ENCODE results near the gene HMGCL.
A peak's percentile ranks its signal among the peaks of the same experiment; 100 is the strongest.
"Not testable (repeated sequence)": the region's sequence is repeated elsewhere in the genome, so short reads cannot be mapped to it uniquely, and the experiment has no call there.

The HMGCL gene

DNA sequence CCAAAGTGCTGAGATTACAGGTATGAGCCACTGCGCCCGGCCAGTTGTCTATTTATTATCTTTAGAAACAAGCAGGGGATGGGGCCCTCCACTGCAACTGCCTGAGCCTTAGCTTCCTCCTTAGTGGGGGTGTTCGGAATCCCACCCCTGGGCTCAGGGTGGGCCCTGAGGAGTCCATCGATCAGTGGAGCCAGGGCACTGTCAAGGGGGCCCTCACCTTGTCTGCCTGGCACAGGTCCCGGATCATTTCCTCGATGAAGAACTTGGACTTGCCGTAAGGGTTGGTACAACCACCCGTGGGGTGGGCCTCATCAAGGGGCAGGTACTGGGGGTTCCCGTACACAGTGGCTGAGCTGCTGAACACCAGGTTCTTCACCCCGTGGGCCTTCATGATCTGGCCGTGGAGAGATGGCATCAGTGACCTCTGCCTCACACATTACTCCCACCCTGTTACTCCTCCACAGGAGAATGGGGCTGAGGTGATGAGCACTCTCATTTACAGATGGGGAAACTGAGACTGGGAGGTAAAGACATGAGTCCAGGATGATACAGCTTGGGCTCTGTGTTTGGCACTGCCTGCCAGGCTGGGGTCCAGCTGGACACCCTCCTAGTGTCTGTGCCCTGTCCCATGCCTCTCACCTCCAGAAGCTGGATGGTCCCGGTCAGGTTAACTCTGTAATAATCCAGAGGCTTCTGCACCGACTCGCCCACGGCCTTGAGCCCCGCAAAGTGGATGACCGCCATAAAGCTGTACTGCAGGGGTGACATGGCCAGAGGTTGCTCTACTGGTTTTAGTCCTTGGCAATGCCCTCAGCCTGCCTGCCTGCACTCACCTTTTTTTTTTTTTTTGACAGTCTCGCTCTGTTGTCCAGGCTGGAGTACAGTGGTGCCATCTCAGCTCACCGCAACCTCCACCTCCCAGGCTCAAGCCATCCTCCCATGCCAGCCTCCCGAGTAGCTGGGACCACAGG lies 27.5 kb downstream of the HMGCL start:
- DNase-seq = no peak

DNA sequence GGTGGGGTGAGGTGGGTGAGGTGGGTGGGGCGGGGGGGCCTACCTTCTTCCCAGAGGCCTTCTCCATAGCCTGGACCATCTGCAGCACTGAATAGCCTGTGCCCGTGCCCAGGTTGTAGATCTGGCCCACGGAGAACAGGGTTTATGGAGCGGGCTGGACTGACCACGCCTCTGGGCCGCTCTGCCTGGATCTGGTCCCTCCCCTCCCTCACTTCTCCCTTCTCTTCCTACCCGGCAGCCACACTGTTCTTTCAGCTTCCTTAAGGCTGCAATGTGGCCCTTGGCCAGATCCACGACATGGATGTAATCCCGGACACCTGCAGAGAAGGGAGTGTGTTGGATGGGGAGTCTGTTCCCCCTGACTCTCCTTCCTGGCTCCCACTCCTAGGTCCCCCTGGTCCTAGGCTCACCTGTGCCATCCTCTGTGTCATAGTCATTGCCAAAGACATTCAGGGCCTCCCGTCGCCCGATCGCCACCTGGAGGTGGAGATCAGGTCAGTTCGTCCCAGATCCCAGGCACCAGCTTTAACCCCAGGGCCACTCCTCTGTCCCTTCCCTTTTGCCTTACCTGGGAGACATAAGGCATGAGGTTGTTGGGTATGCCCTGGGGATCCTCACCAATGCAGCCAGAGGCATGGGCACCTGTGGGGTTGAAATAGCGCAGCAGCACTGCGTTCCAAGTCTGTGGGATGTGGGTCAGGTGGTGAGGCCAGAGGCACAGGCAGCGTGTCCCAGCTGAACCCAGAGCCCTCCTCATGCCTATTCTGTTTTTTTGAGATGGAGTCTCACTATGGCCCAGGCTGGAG lies 28.6 kb downstream of the HMGCL start:
- DNase-seq = no peak

DNA sequence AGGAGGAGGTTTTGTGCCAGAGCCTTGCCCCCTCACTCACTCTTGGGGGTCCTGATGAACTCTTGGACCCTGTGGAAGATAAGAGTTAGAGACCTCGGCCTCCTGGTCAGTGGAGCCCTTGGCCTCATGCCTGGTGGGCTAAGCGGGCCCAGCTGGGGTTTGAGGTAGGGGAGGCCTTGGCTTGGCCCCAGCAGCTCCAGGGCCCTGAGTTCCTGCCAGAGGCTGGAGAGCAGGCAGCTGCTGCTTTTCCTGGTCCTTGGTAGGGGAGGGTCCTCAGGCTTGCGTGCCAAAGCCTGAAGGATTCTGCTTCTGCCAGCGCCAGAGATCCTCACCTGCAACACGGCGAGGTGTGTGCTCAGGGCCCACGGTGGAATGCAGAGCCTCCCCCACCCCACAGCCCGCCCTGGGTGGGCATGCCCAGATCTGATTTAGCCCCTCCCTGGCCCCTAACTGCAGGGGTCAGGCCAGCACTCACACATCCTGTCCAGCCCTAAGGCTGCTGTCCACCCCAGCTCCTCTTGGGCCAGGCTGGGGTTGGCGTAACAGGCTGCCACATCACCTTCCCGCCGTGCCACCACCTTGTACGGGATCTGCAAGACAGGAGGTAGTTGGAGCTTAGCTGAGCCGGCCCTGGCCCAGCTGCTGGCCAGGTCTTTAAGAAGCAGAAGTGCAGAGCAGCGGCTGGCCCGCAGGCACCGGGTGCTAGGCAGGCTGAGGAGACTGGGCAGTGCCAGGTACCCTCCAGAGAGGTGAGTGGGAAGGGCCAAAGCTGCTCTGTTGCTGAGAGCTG lies 29.4 kb downstream of the HMGCL start:
- DNase-seq = no peak

DNA sequence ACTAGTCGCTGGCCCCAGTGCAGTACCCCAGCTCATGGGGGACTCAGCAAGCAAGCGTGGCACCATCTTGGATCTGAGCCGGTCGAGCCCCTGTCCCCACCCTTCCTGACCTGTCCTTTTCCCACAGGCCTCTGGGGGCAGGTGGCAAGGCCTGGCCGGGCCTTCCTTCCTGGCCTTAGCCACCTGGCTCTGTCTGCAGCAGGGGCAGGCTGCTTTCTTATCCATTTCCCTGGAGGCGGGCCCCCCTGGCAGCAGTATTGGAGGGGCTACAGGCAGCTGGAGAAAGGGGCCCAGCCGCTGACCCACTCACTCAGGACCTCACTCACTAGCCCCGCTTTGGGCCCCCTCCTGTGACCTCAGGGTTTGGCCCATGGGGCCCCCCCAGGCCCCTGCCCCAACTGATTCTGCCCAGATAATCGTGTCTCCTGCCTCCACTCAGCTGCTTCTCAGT lies 30.5 kb downstream of the HMGCL start:
- DNase-seq = not testable (repeated sequence)

DNA sequence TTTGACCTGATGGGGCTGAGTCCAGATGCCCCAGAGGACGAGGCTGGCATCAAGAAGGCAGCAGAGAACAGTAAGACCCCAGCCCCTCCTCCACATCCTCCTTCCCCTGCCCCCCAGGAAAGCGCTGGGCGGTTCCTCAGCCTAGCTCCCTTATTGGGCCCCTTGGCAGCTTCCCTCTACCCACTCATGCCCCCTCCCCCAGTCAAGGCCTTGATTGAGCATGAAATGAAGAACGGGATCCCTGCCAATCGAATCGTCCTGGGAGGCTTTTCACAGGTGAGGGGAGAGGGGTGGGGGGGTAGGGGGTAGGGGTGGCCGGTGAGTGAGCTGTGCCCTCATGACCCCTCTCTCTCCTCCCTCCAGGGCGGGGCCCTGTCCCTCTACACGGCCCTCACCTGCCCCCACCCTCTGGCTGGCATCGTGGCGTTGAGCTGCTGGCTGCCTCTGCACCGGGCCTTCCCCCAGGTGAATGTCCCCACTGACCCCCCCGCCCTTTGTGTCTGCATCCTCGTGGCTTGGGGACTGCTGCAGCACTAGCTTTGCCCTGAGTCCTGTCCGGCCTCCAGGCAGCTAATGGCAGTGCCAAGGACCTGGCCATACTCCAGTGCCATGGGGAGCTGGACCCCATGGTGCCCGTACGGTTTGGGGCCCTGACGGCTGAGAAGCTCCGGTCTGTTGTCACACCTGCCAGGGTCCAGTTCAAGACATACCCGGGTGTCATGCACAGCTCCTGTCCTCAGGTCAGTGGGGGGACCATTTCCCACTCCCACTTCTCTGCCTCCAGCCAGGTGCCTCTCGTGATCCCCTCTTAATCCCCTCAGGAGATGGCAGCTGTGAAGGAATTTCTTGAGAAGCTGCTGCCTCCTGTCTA lies 31.1 kb downstream of the HMGCL start:
- no peak for DNase-seq

DNA sequence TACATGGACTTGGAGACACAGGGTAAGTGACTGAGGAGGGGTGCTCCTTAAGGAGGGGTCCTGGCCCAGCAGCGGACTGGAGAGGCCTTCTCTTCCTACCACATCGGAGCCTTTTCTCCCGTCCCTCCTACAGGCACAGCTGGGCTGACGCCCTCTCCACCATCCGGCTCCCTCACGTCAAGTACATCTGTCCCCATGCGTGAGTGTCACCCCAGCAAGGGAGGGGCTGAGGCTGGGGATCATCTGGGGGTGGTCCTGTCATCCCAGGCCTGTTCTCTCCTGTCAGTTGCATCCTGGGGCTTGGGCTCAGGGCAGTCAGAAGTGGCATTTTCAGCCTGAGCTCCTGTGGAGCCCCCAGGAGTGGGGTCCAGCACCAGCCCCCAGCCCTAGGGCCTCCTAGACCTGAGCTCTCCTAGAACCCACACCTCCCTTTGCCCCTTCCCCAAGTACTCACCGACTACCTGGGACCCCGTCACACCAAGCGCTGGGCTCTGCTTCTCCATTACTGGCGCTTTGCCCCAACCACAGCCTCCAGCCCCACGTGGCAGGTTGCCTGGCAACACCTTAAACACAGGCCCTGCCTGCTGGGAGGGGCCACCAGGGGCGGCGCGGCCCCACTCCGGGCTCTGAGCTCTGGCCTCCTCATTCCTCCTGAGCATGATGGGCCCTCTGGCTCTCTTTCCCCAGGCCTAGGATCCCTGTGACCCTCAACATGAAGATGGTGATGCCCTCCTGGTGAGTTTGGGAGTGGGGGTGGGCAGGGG lies 32.0 kb downstream of the HMGCL start:
- peak in 1 of 5 donors; percentile 43 for DNase-seq

DNA sequence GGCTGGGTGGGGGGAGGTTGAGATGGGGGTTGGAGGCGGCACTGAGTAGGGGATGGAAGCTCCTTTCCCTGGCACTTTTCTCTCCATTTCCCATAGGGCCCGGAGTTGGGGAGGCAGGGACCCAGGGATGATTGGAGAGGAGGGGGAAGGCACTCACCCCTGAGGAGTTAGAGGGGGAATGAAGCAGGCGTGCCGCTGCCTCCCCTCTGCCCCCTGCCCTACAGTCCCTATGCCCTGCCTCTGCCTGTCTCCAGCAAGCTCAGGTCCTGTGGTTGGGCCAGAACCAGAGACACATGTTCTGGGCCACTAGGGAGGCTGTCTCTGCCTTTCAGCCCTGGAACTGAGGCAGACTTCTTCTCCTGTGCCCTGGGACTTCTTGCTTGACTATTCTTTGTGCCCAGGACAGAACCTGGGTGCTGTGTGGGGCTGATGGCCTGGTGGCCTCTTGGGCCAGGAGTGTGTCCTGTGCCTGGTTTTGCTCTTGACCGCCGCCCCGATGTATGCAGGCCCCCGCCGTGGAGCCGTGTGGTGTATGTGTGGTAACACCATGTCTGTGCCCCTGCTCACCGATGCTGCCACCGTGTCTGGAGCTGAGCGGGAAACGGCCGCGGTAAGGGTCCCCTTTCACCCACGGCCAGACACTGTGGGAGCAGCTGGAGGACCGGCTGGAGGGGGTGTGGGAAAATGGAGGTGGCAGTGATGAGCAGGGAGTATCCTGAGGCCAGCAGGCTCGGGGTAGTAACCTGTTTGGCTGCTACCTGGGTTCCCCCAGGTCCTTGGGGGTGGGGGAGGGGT lies 32.9 kb downstream of the HMGCL start:
- no peak for DNase-seq

DNA sequence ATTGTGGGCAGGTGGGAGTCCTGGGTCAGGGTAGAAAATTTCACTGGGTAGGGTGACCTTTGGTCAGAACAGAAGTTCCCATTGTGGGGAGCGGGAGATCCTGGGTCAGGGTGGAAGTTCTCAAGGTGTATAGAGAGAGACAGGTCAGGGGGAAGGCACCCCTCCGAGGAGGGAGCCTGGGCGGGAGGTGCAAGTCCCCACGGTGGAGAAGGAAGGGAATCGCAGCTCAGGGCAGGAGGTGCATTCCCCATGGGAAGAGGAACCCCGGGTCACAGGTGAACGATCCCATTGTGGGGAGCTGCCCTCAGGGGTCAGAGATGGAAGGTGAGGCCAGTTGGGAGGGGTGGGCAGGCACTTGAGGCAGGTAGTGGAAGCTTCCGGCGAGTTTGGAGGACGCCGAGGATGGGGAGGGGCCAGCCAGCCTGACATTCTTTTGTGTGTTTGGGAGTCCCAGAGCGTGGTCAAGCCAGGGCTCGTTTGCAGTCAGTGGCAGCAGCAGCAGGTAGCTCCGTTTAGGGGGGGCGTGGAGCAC lies 33.6 kb downstream of the HMGCL start:
- DNase-seq = no peak

DNA sequence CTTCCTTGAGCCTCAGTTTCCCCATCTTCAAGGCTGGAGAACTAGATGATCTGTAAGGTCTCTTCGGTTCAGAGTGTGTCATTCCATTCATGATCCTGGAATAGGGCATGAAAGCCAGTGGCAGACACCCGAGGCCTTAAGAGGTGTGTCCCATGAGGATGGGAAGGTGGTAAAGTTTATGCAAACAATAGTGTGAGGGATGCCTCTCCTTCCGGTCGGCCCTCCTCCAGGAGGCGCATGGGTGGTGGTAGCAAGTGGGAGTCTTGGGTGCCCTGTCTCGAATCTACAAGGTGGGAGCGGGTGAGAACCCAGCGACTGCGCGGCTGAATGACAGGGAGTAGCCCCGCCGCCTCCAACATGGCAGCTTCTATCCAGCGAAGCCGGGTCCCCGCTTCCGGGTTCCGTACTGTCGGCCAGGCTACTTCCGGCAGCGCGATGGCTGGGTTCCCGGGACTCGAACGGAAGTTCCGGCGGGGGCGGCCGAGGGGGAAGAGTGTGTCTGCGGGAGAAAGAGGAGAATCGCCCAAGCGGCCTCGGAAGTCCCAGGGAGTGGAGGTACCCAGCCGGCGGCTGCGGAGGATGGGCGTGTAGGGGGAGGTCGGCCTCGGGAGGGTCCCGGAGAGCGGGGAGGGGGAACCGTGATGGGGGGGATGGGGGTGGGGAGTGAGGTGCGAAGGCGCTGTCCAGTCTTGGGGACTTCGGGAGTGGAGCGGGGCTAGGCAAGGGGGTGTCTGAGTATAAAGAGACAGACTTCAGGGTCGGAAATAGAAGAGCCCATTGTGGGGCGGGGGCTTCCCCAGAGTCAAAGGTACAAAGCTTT lies 34.3 kb downstream of the HMGCL start, which contains the start of gene LYPLA2:
Gene LYPLA2, plus strand, starts transcription at position 450 of the 820 bp plus-strand sequence. CDS start 1,538 bp downstream, outside the sequence.
- peak; percentile 74 to 87 (median 81) for DNase-seq

DNA sequence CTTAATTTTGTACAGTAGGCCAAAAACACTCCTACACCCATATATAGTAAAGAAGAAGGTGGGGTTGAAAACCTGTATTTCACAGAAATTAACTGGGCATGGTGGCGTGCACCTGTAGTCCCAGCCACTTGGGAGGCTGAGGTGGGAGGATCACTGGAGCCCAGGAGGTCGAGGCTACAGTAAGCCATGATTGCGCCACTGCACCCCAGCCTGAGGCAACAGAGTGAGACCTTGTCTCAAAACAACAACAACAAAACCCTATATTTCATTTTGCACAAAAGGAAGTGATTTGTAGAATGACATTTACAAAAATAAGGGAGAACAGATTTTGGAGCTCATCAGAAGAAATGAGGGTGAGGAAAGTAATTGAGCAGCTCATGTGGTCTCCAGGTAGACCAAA lies 36.5 kb downstream of the HMGCL start:
- DNase-seq = no peak

DNA sequence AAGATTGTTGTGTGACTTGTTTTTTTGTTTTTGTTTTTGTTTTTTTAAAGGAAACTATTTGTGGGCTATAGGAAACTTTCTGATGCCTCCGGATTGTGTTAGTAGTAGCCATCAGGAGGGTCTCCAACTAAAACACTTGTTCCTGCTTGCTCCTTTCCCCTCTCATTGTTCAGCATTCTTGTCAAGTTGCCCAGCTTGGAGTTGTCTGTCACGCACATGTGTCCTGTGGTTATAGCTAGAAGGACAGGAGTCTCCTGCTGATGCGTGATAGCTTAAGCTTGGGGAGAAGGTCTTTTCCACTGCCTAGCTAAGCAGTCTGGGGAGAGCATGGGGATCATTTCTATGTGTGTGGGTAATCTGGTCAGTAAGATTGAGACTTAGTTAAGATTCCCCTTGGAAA lies 37.5 kb downstream of the HMGCL start:
- no peak for DNase-seq

DNA sequence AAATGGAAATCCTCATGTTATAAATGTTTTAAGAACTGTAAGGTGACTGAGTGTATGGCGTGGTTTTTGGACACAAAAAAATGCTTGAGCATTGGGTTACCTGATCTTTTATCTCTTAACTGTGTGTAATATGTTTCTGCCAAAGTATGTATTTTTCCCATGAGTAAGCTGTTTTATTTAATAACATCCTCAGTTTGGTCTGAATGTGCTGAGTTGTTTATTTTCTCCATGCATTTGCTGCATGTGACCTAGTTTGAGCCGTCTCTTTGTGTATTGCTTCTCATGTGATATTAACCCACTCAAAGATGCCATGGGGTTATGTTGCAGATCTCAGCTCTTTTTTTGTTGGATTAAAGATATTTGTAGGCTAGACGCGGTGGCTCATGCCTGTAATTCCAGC lies 40.4 kb downstream of the HMGCL start:
- DNase-seq = no peak

DNA sequence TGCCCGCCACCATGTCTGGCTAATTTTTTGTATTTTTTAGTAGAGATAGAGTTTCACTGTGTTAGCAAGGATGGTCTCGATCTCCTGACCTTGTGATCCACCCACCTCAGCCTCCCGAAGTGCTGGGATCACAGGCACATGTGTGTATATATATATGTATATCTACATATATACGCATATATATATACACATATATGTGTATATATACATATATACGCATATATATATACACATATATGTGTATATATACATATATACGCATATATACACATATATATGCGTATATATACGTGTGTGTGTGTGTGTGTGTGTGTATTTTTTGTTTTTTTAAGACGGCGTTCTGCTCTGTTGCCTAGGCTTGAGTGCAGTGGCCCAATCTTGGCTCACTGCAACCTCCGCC lies 42.1 kb downstream of the HMGCL start:
- not testable (repeated sequence) for DNase-seq

DNA sequence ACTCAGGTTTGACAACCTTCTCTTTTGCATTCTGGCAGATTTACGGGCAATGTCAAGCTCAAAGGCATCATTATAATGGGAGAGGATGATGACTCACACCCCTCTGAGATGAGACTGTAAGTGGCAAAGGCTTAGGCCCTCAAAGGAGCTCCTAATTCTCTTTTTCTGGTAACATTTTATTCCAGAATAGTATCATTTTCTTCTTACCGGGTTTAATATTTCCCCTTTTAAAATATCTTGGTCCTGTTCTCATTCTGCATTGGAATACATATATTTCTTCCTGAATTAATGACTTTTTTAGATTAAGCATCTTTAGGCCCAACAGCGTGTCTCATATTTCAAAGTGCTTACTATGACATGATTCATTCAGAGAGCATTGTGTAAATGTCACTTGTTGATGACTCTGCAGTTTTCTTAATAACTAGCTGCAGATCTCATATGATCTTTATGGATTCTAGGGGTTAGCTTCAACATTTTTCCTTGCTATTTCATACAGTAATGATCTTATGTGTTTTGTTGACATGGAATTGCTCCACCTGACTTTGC lies 45.3 kb downstream of the HMGCL start:
- DNase-seq = no peak

DNA sequence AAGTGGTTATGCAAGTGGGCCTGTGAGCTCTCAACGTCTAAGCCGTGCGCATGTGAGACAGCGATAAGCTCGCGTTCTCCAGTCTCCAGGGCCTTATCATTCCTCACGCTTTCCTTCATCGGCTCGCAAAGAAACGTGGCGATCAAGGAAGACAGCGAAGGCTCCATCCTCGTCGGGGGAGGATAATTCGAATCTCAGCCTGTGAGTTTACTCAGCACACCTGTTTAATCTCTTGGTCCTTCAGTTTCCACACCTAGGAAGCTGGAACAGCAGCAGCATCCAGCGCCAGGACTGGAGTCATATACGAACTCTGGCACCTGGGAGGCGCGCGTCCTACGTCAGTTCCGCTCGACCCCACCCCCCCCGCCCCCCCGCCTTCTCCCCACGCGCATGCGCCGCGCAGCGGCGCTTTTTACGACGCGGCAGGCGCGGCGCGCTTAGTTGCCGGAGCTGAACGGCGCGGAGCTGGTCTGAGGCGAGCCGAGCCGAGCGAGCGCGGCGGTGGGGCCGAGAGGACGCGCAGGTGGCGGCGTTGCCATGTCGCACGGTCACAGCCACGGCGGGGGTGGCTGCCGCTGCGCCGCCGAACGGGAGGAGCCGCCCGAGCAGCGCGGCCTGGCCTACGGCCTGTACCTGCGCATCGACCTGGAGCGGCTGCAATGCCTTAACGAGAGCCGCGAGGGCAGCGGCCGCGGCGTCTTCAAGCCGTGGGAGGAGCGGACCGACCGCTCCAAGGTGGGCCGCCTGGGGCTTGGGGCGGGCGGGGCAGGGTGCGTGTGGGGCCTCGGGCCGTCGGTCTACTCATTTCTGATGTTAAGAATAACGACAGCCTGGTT lies 47.0 kb downstream of the HMGCL start, which contains the start of gene PITHD1:
Gene PITHD1, plus strand, starts transcription at position 440 of the 836 bp plus-strand sequence. Its CDS starts 98 bp downstream, at position 538.
- DNase-seq = peak; percentile 66 to 85 (median 73)

DNA sequence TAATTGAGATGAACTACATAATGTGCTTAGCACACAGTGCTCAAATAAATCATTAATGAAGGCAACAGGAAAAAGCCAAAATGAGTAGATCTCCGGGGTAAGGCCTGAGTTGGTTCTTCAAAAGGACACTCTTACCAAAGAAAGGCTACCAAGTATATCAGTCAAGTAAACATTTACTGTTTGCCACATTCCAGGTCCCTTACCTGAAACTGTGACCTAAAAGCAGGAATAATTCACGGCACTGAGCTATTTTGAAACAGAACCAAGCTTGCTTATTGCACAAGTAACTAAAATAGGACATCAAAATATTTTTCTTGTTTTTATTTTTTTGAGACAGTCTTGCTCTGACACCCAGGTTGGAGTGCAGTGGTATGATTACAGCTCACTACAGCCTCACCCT lies 49.0 kb downstream of the HMGCL start:
- no peak for DNase-seq

DNA sequence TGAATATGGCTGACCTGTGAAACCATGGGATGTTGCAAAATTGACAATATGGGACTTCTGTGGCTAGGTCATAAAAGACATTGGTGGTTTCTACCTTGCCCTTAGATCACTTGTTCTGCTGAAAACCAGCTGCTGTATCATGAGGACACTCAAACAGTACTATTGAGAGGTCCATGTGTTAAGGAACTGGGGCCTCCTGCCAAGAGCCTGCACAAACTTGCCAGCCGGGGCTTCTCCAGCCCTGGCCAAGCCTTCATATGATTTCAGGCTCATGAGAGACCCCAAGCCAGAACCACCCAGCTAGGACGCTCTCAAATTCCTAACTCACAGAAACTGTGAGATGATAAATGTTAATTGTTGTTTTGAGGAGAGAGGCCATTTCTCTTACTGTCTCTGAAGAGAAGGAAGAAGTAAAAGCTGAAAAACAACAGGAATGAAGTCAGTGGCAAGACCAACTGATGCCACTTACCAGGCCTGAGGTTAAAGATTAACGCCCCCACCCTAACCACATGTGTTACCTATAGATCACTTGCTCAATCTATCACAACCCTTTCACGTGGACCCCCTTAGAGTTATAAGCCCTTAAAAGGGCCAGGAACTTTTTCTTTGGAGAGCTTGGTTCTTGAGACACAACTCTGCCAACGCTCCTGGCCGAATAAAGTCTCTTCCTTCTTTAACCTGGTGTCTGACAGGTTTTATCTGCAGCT lies 50.9 kb downstream of the HMGCL start:
- DNase-seq = no peak

Data from T-helper 1 cell (primary cell).